PC-9 (cell line): ENCODE measurements around the gene ALKBH5. TPM values are rescaled to one million over a fixed set of nuclear protein-coding genes. Genes with fewer than 3 reads are reported as not detected.

Experiments used
- BruUV-seq: library from RNA; stranded (reverse); fragments of 400-500 nt; replicated peaks from 2 replicates; lab custom pipeline; 2021; lab: Mats Ljungman, UMichigan
- CTCF ChIA-PET: fragments of 300-600 bp; sonication (Branson Sonifier 250); formaldehyde crosslinking; loops from one replicate; lab custom pipeline; 2022; ENCODE audit warnings: antibody characterized with exemption; lab: Charles Lee
- POLR2A ChIA-PET: fragments of 300-600 bp; sonication (Branson Sonifier 250); formaldehyde crosslinking; loops from one replicate; lab custom pipeline; 2022; ENCODE audit warnings: antibody characterized with exemption; ENCODE audit not compliant: unreplicated experiment; lab: Charles Lee
- DNase-seq, 2 experiments: peaks; one replicate each; pipeline versions ENCODE4 v3.0.0 to v3.0.0-alpha.2; 2015 to 2022; ENCODE audit warnings: mixed read lengths in 1 of 2
- H2AFZ ChIP-seq: fragments of 200-600 bp; sonication (generic); 2 replicates; pipeline ENCODE4 v1.8.1; 2017; ENCODE audit warnings: antibody characterized with exemption
- H3F3A ChIP-seq: fragments of 200-600 bp; sonication (generic); 2 replicates; pipeline ENCODE4 v1.8.1; 2017; ENCODE audit warnings: antibody characterized with exemption, mild to moderate bottlenecking, low read depth; ENCODE audit not compliant: insufficient read depth
- H3K27ac ChIP-seq: fragments of 200-600 bp; sonication (generic); 2 replicates; pipeline ENCODE4 v1.6.1; 2016; ENCODE audit warnings: mixed run types
- H3K27me3 ChIP-seq: fragments of 200-600 bp; sonication (generic); 2 replicates; pipeline ENCODE4 v1.6.1; 2016; ENCODE audit warnings: low read depth, mixed run types; ENCODE audit not compliant: insufficient read depth
- H3K36me3 ChIP-seq: fragments of 200-600 bp; sonication (generic); 2 replicates; pipeline ENCODE4 v1.6.1; 2016; ENCODE audit warnings: low read depth, mixed run types
- H3K4me1 ChIP-seq: fragments of 200-600 bp; sonication (generic); replicated peaks from 2 replicates; pipeline ENCODE4 v1.6.1; 2016; ENCODE audit warnings: mixed run types; ENCODE audit not compliant: insufficient read depth
- H3K4me2 ChIP-seq: fragments of 200-600 bp; sonication (generic); 2 replicates; pipeline ENCODE4 v1.6.1; 2017; ENCODE audit warnings: mixed run types
- H3K4me3 ChIP-seq: fragments of 200-600 bp; sonication (generic); 2 replicates; pipeline ENCODE4 v1.6.1; 2016; ENCODE audit warnings: mixed run types
- H3K79me2 ChIP-seq: fragments of 200-600 bp; sonication (generic); 2 replicates; pipeline ENCODE4 v1.6.1; 2017; ENCODE audit warnings: low read depth, mixed run types
- H3K9me2 ChIP-seq: fragments of 200-600 bp; sonication (generic); 2 replicates; pipeline ENCODE4 v1.8.1; 2017; ENCODE audit warnings: mild to moderate bottlenecking; ENCODE audit not compliant: insufficient read depth
- H3K9me3 ChIP-seq: fragments of 200-600 bp; sonication (generic); 2 replicates; pipeline ENCODE4 v1.8.1; 2016; ENCODE audit warnings: low read depth; ENCODE audit not compliant: insufficient read depth
- H4K20me1 ChIP-seq: fragments of 200-600 bp; sonication (generic); 2 replicates; pipeline ENCODE4 v1.8.1; 2017; ENCODE audit not compliant: insufficient read depth
- EZH2 ChIP-seq: fragments of 200-600 bp; sonication (generic); IDR thresholded peaks from 2 replicates; pipeline ENCODE4 v1.8.0; 2017; ENCODE audit warnings: antibody characterized with exemption, low read depth
- intact Hi-C: fragments of 100-400 bp; cut with micrococcal nuclease; formaldehyde crosslinking; loops from one replicate; pipeline ENCODE4 v1.10.0; 2022; ENCODE audit not compliant: unreplicated experiment
- total RNA-seq: library from RNA; stranded (reverse); gene quantifications from 2 replicates; pipeline ENCODE4 v1.2.3, GENCODE V29; 2021
- TF ChIP-seq, protein P1 (sequence below): fragments of 200-600 bp; sonication (generic); conservative IDR thresholded peaks from 2 replicates; pipeline ENCODE4 v1.6.1; 2017; ENCODE audit warnings: mixed run types, antibody characterized with exemption, mild to moderate bottlenecking, moderate library complexity

Gene ALKBH5
- total RNA-seq, 1 experiment from 2014 or later: 117 TPM

DNA sequence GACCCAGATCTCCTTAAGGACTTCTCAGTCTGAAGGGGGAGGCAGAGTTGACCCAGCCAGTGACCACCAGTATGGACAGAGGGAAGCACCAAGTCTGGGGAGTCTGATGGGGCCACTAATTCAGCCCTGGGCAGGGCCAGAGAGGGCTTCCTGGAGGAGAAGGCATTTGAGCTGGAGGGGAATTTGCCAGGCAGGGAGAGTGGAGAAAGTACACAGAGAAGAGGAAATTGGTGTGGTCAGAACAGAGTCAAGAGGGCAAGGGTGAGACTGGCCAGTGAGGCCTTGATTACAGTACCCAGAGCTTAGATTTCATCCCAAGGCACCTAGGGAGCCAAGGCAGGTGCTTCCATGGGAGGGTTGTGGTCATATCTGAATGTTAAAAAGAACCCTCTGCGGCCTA is 38.8 kb upstream of the ALKBH5 start:
- POLR2A ChIA-PET: interaction anchor here (0.6 to 0.8 kb wide), 3 partner anchors 123 to 1921 kb away, joined by 3 to 8 read pairs (median 4); no protein-coding TSS in a partner anchor

DNA sequence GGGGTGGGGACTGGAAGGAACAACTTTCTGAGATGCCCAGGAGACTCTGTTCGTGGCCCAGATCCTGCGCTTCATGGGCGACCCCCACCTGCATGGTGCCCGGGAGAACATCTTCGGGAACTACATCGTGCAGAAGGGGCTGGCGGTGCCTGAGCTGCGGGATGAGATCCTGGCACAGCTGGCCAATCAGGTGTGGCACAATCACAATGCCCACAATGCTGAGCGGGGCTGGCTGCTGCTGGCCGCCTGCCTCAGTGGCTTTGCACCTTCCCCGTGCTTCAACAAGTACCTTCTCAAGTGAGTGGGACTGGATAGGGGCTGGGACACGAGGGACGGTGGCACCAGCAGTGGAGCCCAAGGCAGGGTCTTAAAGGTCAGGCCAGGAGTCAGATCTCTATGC is 37.8 kb upstream of the ALKBH5 start:
- ChIA-PET CTCF (no interaction called here), POLR2A (interaction anchor here (0.8 kb wide), 1 partner anchor 1920 kb away, joined by 4 read pairs; no protein-coding TSS in a partner anchor)
- no TSS peak for BruUV-seq
- Histone ChIP-seq H3K4me2 (no peak overlapping the region), H3K9me3 (no peaks in the 10 kb centered on the region), H3F3A (0 out of 2 replicates have a peak, but pooled peaks cover 13% of the 10 kb centered on the region), H3K27me3 (no peaks in the 10 kb centered on the region), H3K36me3 (no peaks in the 10 kb centered on the region), H3K4me1 (peaks cover 5% of the 10 kb centered on the region; the same call in 1 of the 2 replicates), H4K20me1 (no peaks in the 10 kb centered on the region), H2AFZ (no peak overlapping the region), H3K27ac (no peak overlapping the region), H3K79me2 (no peaks in the 10 kb centered on the region), H3K4me3 (no peak overlapping the region), H3K9me2 (no peaks in the 10 kb centered on the region)
- intact Hi-C loops: no loop called here
- DNase-seq: no peak
- TF ChIP-seq, protein P1, sequence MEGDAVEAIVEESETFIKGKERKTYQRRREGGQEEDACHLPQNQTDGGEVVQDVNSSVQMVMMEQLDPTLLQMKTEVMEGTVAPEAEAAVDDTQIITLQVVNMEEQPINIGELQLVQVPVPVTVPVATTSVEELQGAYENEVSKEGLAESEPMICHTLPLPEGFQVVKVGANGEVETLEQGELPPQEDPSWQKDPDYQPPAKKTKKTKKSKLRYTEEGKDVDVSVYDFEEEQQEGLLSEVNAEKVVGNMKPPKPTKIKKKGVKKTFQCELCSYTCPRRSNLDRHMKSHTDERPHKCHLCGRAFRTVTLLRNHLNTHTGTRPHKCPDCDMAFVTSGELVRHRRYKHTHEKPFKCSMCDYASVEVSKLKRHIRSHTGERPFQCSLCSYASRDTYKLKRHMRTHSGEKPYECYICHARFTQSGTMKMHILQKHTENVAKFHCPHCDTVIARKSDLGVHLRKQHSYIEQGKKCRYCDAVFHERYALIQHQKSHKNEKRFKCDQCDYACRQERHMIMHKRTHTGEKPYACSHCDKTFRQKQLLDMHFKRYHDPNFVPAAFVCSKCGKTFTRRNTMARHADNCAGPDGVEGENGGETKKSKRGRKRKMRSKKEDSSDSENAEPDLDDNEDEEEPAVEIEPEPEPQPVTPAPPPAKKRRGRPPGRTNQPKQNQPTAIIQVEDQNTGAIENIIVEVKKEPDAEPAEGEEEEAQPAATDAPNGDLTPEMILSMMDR: no peak
- TF ChIP-seq EZH2: no peak

More for the DNA sequence above, 38.8 kb upstream of the ALKBH5 start:
- Histone ChIP-seq H3K9me3 (no peaks in the 10 kb centered on the region), H4K20me1 (no peaks in the 10 kb centered on the region), H3K4me1 (peaks cover 5% of the 10 kb centered on the region; the same call in 1 of the 2 replicates), H3K27me3 (no peaks in the 10 kb centered on the region), H3K36me3 (no peaks in the 10 kb centered on the region), H3F3A (0 out of 2 replicates have a peak, but pooled peaks cover 13% of the 10 kb centered on the region), H3K4me2 (no peak overlapping the region), H3K9me2 (no peaks in the 10 kb centered on the region), H2AFZ (no peak overlapping the region), H3K27ac (no peak overlapping the region), H3K4me3 (no peak overlapping the region), H3K79me2 (no peaks in the 10 kb centered on the region)
- intact Hi-C loops: no loop called here
- no TSS peak for BruUV-seq
- no peak for TF ChIP-seq EZH2
- TF ChIP-seq, protein P1: no peak
- DNase-seq: no peak
- CTCF ChIA-PET: no interaction called here

DNA sequence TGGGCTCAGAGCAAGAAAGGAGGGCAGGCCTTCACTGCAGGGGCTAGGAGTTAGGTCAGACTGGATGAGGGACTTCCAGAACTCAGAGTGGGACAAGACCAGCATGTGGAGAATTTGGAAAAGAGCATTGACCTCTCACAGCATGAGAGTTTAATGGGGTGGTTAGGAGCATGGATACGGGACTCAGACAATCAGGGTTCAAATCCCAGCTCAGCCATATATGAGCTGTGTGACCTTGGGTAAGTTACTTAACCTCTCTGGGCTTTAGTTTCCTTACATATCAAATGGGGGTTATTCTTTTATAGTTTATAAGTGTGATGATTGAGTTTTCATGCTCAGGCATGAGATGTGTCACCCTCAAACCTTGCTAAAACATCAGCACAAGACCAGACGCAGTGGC is 37.4 kb upstream of the ALKBH5 start:
- Histone ChIP-seq H3K9me3 (no peaks in the 10 kb centered on the region), H3K4me3 (no peak overlapping the region), H3K79me2 (no peaks in the 10 kb centered on the region), H4K20me1 (no peaks in the 10 kb centered on the region), H3K27ac (no peak overlapping the region), H3F3A (0 out of 2 replicates have a peak, but pooled peaks cover 13% of the 10 kb centered on the region), H3K27me3 (no peaks in the 10 kb centered on the region), H2AFZ (no peak overlapping the region), H3K4me2 (no peak overlapping the region), H3K36me3 (no peaks in the 10 kb centered on the region), H3K4me1 (peaks cover 5% of the 10 kb centered on the region; the same call in 1 of the 2 replicates), H3K9me2 (no peaks in the 10 kb centered on the region)
- BruUV-seq: no TSS peak
- TF ChIP-seq EZH2: no peak
- TF ChIP-seq, protein P1: no peak
- POLR2A ChIA-PET: no interaction called here
- no peak for DNase-seq
- CTCF ChIA-PET: no interaction called here
- intact Hi-C loops: no loop called here
